Measurements from ENCODE around the gene PDZRN4.

DNA sequence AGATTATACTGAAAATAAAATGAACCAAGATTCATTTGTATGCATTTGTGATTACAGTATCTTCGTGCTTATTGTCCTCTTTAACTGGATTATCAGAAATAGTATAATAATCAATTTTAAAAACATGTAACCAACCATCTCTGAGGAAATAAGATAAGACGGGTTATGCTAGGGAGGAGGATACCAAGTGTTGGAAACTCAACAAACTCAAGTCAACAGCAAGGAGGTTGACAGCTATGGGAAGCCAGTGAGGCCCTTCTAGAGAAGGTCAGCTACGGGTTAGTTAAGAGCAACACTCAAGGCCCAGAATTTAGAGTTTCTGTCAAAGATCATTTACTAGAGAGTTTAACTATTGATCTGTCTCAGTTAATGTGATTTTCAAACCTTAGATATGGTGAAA is 137.2 kb downstream of the PDZRN4 start:
- TF ChIP-seq, protein P1, sequence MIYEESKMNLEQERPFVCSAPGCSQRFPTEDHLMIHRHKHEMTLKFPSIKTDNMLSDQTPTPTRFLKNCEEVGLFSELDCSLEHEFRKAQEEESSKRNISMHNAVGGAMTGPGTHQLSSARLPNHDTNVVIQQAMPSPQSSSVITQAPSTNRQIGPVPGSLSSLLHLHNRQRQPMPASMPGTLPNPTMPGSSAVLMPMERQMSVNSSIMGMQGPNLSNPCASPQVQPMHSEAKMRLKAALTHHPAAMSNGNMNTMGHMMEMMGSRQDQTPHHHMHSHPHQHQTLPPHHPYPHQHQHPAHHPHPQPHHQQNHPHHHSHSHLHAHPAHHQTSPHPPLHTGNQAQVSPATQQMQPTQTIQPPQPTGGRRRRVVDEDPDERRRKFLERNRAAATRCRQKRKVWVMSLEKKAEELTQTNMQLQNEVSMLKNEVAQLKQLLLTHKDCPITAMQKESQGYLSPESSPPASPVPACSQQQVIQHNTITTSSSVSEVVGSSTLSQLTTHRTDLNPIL (CRISPR knock-in tag; IDR thresholded peaks at IDR 0.05; ENCODE audit: low read depth) = no peak
- no peak for TF ChIP-seq ZFP3 (CRISPR knock-in tag; IDR thresholded peaks at IDR 0.05)
- no peak for TF ChIP-seq BACH2 (CRISPR knock-in tag; IDR thresholded peaks at IDR 0.05; ENCODE audit: borderline replicate concordance)
- TF ChIP-seq ESRRG (CRISPR knock-in tag; IDR thresholded peaks at IDR 0.05) = no peak
- TF ChIP-seq PPARA (CRISPR knock-in tag; IDR thresholded peaks at IDR 0.05; ENCODE audit: borderline replicate concordance) = no peak
- no peak for TF ChIP-seq RARB (CRISPR knock-in tag; IDR thresholded peaks at IDR 0.05)
